Bronchial smooth muscle cell (primary cell): ENCODE results near the gene ACTA1. TPM values are rescaled to one million over a fixed set of nuclear protein-coding genes. Genes with fewer than 3 reads are reported as not detected.

Source experiments
- total RNA-seq: library from RNA; depleted of rRNA; stranded (reverse); fragments of >200 nt; gene quantifications from 2 replicates; pipeline ENCODE4 v1.2.1, GENCODE V29; 2014

The ACTA1 gene
- total RNA-seq = not detected in 2 replicates

DNA sequence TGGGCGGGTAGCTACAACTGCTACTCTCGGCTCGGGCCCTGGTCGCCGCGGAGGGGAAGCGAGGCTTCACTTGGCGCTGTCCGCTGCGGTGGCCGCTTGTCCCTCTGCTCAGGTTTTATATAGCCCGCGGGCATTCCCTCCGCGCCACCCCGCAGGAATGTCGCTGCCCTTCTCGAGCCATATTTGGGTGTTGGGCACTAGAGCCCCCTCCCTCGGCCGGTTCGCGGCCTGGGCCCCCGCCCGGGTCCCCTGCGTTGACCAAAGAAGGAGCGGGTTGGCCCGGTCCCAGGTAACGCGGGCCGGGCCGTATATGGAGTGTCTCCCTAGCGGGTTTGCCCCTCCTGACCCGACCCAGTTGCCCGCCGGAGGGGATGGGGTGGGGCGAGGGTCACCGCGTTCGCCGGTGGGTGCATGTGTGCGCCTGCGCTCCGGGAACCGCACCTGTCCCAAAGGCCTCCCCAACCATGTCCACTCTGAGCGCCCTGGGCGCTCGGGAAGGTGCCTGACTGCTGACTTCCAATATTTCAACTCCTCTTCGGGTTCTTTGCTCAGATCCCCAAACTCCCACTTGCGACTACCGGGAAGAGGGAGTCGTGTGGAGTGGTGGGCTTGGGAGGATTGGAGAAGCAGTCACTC, at the start of gene ACTA1:
TSS of gene ACTA1 (minus strand) at position 90 of the 636 bp plus-strand sequence. CDS start 979 bp downstream, outside the sequence.

Other genes with a start within 250 kb of the ACTA1 start
- gene RAB4A, start 163.0 kb downstream of the ACTA1 start, total RNA-seq = 27.4 and 27.9 TPM in 2 replicates
- gene CCSAP, start 91.0 kb downstream of the ACTA1 start, total RNA-seq = 2.1 and 3.3 TPM in 2 replicates
- 22.0 and 27.3 TPM in 2 replicates for gene NUP133, start 74.2 kb upstream of the ACTA1 start, total RNA-seq
- 5.8 and 8.2 TPM in 2 replicates for gene ABCB10, start 124.6 kb upstream of the ACTA1 start, total RNA-seq
- 9.1 and 10.1 TPM in 2 replicates for gene TAF5L, start 192.0 kb upstream of the ACTA1 start, total RNA-seq
- 3.5 and 5.2 TPM in 2 replicates for gene URB2, start 192.2 kb upstream of the ACTA1 start, total RNA-seq